Activated T-cell treated with anti-CD3 and anti-CD28 coated beads for 4 hours (primary cell): ENCODE data around the gene NPBWR2.
"Not testable (repeated sequence)": the region's sequence is repeated elsewhere in the genome, so short reads cannot be mapped to it uniquely, and the experiment has no call there.

Source experiments
- DNase-seq: peaks from one replicate; pipeline ENCODE4 v3.0.0-alpha.2; 2020

Gene NPBWR2

DNA sequence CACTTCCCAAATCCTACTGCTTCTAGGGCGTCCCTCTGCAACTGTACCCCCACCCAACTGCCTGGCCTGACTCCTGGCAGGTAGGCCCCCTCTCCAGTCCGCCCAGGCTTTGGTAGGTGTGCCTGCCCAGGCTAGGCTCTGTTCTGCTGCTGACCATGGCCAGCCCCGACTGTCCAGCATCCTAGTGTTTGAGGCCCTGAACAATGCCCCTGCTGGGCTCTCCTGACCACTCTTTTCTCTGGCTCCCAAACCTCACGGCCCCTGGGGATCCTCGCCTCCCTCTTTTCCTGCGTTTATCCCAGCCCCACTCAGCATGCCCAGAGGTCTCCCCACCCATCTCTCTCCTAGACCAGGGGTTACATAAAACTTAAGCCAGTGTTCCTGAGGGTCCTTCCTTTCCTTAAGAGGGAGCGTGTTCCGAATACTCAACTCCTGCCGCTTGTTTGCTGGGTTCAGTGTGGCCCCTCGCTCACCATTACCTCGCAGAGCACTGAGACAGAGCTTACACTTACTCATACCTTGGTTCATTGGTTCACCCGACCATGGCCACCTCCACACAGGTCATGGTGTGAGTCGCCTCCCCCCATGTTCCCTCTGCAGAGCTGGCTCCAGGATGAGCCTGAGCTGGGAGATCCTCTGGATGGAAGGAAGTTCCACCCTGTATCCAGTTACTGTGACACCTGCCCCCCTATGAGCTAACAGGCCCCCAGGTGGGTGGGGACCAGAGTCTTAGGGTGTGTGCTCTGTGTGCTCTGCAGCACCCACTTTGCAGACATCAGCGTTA is 35.8 kb upstream of the NPBWR2 start:
- no peak for DNase-seq

DNA sequence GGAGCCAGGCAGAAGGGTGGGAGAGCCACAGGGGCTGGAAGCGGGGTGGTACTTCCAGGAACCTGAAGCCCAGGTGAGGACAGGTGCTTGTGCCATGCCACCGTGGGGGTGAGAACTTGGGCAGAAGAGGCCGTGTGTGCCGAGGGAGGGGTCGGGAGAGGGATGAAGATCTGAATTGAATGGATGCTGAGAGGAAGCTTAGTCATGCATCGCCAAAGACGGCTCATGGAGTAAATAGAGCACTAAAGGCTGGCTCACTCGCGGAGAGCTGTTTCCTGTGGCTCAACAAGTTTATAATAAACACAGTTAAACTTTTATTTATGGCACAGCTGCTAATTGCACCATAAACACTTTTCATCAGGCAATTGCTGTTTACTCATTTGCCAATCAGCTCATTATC is 35.2 kb upstream of the NPBWR2 start:
- no peak for DNase-seq

DNA sequence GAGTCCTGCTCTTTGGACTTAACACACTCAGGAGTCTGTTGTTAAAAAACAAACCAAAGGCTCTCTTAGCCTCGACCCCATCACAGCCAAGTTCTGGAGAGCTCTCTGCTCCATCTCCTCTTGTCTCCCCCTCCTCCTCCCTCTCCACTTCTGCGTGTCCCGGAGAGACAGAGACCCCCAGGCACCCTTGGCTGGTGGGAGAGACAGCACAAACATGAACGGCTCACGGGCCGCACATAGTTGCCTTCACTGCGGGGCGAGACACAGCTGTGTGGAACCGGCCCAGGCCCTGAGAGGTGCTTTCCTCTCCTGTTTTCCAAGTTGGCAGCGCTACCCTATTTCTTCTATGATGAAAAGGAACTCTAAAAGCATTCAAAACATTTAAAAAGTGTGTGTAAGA is 33.6 kb upstream of the NPBWR2 start:
- DNase-seq = no peak

DNA sequence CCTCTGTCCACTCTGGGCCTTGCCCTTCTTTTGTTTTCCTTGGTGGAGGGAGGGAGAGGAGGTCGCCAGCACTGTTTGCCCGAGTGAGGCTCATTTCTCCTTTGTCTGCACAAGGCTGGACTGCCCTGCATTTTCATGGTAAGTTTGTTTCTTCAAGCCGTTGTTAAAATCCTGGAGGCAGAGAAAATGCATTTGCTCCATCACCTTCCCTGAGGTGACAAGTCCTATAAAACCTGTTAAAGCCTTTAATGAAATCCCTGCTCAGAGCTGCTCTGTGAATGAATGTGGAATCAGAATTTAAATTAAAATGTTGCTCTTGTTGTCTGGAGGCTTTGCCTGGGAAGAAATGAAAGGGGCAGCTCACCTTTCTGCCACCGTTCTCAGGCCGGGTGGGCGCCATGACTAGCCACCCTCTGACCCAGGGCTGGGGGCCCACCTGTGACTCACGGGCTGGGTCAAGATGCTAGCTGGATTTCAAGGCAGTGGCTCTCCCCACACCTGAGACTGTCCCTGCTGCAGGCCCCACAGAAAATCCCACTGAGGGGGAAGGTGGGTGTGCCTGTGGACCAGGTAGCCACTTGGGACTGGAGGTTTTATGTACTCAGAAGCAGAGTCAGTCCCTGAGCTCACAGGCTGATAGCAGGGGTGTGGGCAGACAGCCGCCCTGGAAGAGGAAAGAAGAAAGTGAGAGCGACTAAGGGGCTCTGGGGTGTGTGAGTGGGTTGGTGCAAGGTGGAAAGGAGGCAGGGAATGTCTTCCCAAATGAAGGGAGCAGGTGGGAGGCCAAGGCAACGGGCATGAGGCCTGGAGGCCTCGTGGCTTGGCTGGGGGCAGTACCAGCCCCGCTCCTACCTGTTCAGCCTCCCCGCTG is 32.9 kb upstream of the NPBWR2 start:
- no peak for DNase-seq

DNA sequence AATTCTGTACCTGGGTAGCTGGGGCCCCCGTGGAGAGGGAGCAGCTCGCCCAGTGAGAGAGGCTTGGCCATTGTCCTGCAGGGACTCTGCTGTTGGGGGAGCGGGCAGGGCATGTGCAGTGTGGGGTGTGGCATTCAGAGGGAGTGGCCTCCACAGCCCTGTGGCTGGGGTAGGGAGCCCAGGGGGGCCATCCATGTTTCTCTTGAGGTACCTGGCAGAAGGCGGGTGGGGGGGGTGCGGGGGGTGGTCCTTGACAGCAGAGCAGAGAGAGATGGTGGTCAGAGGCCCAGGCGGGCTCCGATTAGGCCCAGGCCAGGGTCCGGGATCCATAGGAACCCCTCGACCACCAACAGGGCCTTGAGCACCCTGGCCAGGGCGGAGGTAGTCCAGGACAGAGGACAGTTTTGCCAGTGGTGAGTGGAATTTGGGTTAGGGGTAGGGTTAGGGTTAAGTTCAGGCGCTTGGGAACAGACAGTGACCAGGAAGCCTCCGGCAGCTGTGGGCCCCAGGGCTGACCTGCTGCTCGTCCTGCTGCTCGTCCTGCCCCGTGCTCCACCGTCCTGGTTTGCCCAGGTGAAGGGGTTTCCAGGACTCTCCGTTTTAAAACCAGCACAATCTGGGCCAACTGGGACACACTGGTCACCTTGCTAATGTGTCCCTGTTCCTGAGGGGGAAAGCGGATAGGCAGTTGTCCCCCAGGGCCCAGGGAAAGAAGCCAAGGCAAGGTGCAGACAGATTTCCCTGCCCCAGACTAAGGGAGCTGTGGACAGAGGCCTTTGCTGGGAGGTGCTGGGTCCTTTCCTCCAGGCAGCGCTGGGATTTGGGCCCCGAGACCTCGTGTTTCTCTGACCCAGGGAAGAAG is 32.1 kb upstream of the NPBWR2 start:
- no peak for DNase-seq

DNA sequence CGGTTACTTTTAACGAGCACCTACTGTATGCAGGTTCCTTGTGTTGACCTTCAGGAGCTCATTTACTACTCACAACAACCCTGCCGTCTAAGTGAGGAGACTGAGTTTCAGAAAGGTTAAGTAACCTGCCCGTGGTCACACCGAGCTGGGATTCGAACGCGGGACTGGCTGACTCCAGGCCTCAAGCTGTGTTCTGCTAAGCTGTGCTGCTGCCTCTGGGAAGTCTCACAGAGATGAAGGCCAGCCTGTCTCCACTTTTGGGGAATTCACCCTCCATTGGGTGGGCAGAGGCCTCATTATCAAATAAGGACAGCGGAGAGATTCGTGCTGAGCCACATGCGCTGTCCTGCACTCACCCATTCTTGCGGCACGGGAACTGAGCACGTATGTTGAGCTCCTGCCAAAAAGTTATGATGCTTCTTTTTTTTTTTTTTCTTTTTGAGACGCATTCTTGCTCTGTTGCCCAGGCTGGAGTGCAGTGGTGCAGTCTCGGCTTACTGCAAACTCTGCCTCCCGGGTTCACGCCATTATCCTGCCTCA is 31.0 kb upstream of the NPBWR2 start:
- DNase-seq = no peak

DNA sequence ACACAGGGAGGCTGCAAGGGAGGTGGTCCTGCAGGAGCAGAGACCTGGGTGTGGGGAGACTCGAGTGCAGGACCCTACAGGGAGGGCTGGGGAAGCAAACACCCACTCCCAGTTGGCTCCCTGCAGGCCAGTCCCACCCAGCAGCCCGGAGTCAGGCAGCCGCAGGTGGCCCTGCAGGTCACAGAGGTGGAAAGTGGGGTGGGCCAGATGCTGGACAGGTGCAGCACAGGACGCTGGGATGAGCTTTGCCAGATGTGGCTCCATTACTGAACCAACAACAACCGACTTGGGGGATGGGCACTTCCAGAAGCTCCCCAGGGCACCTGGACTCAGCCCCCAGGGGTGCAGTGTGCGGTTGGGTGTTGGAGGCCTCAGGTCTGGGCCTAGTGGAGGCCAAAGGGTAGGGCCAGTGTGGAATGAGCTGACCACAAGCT is 30.2 kb upstream of the NPBWR2 start:
- no peak for DNase-seq

DNA sequence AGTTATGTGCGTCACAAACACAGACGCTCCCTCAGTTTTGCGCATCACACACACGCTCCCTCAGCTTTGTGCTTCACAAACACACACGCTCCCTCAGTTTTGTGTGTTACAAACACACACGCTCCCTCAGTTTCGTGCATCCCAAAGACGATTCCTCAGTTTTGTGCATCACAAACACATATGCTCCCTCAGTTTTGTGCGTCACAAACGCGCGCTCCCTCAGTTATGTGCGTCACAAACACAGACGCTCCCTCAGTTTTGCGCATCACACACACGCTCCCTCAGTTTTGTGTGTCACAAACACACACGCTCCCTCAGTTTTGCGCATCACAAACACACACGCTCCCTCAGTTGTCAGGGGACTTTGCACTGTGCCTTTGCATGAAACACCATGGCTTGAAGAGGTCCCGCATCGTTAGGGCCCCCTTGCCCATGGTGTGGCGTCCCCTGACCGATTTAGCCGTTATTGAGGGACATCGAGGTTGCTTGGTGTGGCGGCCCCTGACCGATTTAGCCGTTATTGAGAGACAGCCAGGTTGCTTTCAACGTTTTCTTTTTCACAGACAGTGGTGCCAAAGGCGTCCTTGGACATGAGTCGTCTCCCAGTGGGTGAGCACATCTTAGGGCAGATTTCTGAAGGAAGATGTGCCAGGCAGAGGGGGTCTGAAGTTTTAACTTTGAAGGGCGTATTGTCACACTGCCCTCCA is 28.8 kb upstream of the NPBWR2 start:
- DNase-seq = no peak

DNA sequence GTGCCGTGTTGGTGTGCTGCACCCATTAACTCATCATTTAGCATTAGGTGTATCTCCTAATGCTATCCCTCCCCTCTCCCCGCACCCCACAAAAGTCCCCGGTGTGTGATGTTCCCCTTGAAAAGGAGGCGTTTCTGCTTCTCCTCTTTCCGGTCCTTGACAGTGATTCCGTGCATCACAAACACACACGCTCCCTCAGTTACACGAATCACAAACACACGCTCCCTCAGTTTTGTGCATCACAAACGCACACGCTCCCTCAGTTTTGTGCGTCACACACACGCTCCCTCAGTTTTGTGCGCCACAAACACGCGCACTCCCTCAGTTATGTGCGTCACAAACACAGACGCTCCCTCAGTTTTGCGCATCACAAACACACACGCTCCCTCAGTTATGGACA is 27.4 kb upstream of the NPBWR2 start:
- not testable (repeated sequence) for DNase-seq

DNA sequence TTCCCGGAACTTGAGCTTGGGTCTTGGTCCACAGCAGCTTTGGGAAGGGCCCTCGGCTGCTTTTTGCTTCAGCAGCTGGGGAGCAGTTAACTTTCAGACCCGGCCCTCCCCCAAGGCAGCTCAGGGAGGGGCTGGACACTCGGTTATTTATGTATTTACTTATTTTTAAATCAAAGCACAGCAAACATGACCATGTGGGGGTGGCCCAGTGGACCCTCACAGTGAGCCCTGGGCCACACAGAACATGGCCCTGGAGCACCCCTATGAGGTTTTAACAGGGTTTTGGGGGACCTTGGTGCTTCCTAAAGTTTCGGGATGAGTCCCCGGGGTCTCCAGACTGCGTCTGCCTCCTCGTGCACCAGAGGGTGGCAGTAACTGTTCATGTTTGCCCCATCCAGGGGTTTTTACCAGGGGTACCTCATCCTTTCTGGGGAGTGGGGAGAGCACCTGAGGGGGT is 26.6 kb upstream of the NPBWR2 start:
- no peak for DNase-seq

DNA sequence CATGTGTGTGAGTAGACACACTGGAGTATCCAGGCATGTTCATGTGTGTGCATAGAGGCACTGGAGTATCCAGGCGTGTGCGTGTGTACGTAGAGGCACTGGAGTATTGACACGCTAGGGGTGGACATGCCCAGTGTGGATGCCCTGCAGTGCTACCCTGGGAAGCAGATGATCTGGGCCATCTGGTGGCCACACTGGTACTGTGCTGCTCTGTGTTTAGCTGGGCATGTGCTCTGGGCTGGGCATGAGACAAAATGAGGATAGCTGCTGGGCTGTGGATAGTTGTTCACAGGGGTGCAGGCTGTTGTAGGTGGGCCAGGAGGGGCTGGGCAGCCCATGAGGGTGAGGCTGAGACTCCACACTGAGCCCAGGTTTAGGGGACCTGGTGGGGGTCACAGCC is 24.0 kb upstream of the NPBWR2 start:
- no peak for DNase-seq

DNA sequence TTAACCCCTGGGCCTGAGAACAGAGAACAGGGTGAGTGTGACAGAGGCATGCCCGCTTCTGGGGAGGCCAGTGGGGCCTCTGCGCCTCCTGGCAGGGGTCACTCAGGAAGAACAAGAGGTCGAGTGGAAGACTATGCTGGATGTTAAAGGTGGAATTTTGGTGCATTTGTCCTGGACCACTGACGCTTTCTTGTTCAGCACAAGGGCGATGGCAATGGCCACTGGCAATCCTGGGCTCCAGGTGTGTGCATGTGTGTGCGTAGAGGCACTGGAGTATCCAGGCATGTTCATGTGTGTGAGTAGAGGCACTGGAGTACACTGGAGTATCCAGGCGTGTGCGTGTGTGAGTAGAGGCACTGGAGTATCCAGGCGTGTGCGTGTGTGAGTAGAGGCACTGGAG is 23.5 kb upstream of the NPBWR2 start:
- DNase-seq = no peak

DNA sequence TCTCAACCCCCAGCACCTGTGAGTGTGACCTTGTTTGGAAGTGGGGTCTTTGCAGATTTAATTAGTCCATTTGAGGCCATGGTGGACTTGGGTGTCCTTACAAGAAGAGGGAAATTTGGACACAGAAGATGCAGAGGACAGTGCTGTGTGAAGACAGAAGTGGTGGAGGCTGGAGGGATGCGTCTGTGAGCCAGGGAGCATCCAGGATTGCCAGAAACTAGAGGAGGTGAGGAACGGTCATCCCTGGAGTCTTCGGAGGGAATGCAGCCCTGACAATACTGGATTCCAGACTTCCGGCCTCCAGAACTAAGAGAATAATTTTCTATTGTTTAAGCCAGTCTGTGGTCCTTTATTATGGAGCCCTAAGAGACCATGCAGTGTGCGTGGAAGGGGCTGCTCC is 22.9 kb upstream of the NPBWR2 start:
- DNase-seq = no peak

DNA sequence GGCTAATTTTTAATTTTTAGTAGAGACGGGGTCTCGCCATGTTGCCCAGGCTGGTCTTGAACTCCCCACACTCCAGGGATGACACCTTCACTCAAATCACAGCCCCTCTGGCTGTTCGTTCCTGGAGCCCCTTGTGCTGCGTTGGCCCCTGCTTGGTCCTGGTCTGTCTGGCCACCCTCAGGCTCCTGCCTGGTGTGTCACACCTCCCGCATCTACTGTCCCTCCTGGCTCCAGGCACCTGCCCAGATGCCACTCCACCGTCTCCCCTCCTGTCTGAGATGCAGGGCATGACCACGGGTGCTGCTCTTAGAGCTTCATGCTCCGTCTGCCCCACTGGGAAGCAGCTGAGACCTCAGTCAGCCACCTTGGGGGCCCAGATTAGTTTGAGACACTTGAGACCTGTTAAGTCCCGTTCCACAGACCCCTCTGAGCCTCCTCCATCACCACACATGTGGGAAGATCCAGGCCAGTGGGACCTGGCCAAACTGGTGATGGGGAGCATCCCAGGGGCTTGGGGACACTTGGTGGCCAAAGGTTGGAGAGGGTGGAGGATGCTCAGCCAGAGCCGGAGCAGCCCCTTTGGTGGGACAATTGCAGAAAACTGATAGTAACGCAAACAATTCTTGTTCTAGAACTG is 21.9 kb upstream of the NPBWR2 start:
- DNase-seq = no peak

DNA sequence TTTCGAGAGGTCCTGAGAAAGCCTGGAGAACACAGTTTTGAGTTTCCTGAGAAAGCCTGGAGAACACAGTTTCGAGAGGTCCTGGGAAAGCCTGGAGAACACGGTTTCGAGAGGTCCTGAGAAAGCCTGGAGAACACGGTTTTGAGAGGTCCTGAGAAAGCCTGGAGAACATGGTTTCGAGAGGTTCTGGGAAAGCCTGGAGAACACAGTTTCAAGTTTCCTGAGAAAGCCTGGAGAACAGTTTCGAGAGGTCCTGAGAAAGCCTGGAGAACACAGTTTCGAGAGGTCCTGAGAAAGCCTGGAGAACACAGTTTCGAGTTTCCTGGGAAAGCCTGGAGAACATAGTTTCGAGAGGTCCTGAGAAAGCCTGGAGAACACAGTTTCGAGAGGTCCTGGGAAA is 16.2 kb upstream of the NPBWR2 start:
- DNase-seq = not testable (repeated sequence)

DNA sequence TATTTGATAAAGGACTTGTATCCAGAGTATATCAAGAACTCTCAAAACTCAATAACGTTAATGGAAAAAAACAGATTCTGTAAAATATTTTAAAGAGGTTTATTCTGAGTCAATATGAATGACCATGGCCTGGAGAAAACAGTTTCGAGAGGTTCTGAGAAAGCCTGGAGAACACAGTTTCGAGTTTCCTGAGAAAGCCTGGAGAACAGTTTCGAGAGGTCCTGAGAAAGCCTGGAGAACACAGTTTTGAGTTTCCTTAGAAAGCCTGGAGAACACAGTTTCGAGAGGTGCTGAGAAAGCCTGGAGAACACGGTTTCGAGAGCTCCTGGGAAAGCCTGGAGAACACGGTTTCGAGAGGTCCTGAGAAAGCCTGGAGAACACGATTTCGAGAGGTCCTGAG is 15.6 kb upstream of the NPBWR2 start:
- DNase-seq = not testable (repeated sequence)

DNA sequence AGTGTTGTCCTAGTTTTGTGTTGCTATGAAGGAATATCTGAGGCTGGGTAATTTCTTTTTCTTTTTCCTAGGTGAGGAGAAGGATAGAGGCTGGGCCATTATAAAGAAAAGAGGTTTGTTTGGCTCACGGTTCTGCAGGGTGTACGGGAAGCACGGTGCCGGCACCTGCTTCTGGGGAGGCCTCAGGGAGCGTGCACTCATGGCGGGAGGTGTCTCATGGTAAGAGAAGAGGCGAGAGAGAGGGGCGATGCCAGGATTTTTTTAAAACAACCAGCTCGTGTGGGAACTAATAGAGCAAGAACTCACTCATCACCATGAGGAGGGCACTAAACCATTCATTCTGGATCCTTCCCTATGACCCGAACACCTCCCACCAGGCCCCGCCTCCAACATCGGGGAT is 14.2 kb upstream of the NPBWR2 start:
- DNase-seq = no peak

DNA sequence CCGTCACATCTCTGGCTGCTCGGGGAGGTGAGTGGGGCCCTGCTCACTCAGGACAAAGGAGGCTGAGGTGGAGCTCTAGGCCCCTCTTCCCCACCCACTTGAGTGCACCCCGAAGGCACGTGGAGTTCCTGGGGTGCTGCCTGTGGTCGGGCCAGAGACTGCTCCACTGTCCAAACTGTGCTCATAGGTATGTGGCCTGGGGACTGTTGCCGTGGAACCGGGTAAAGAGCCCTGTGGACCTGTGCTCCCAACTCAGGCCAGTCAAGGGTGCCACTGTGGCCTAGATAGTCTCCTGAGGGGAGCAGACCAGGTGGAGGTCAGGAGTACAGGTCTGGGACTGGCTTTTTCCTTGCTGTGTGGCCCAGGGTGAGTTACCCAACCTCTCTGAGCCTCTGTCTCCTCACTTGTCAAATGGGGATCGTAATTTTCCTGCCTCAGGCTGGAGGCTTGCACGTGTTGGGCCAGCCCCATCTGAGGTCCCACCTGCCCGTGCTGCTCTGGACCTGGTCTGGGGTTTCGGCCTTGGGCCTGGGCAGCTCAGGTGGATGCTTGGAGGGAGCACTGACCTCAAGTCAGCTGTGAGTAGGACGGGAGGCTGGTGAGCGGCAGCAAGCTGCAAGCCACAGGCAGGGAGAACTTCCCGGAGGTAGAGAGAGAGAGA is 12.4 kb upstream of the NPBWR2 start:
- DNase-seq = no peak

DNA sequence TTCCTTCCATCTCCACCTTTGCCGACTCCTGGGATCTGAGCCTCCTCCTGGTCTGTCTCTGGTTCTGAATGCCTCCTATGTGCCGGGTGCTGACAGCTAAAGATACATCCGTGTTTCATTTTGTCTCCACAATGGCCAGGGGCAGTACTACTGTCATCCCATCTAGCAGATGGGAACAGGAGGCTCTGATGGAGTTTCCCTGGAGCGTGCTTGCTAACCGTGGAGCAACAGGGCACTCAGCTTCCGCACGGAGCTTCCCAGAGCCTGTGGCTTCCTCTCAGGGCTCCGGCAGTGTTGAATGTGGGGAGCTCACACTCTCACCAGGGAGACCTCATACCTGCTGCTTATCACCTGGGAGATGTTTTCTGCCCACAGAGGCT is 11.9 kb upstream of the NPBWR2 start:
- DNase-seq = no peak

DNA sequence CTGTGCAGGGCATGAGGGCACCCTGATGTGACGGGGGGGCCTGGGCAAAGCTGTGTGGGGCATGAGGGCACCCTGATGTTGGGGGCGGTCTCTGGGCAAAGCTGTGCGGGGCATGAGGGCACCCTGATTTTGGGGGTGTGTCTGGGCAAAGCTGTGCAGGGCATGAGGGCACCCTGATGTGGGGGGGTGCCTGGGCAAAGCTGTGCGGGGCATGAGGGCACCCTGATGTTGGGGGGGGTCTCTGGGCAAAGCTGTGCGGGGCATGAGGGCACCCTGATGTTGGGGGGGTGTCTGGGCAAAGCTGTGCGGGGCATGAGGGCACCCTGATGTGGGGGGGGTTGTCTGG is 10.0 kb upstream of the NPBWR2 start:
- DNase-seq = not testable (repeated sequence)
